GM23338 (cell line): Measurements from ENCODE around the gene ATP5F1B. TPM values are rescaled to one million over a fixed set of nuclear protein-coding genes. Genes with fewer than 3 reads are reported as not detected.

Source experiments
- ATAC-seq: fragments of 200-7000 bp; cut with Tn5 transposase; 3 replicates; pipeline ENCODE4 v1.9.1; 2020
- DNase-seq: peaks from one replicate; pipeline ENCODE4 v3.0.0-alpha.2; 2015; ENCODE audit warnings: low spot score
- H2AFZ ChIP-seq: fragments of 200-600 bp; sonication (generic); 2 replicates; pipeline ENCODE4 v1.8.0; 2016; ENCODE audit warnings: antibody characterized with exemption, mild to moderate bottlenecking, moderate library complexity
- H3F3A ChIP-seq: fragments of 200-600 bp; sonication (generic); replicated peaks from 2 replicates; pipeline ENCODE4 v1.8.0; 2017; ENCODE audit warnings: antibody characterized with exemption, mixed run types, low read depth
- H3K27ac ChIP-seq: fragments of 200-600 bp; sonication (generic); 2 replicates; pipeline ENCODE4 v1.6.1; 2016; ENCODE audit warnings: low read depth
- H3K27me3 ChIP-seq: fragments of 200-600 bp; sonication (generic); 2 replicates; pipeline ENCODE4 v1.8.0; 2016; ENCODE audit warnings: mild to moderate bottlenecking, mixed run types, moderate library complexity; ENCODE audit not compliant: insufficient read depth
- H3K36me3 ChIP-seq: fragments of 200-600 bp; sonication (generic); 2 replicates; pipeline ENCODE4 v1.8.0; 2016; ENCODE audit warnings: mild to moderate bottlenecking; ENCODE audit not compliant: insufficient read depth
- H3K4me1 ChIP-seq: fragments of 200-600 bp; sonication (generic); 2 replicates; pipeline ENCODE4 v1.8.0; 2016; ENCODE audit warnings: mild to moderate bottlenecking, moderate library complexity; ENCODE audit not compliant: insufficient read depth
- H3K4me2 ChIP-seq: fragments of 200-600 bp; sonication (generic); 2 replicates; pipeline ENCODE4 v1.7.1; 2017; ENCODE audit warnings: mixed run types
- H3K4me3 ChIP-seq: fragments of 200-600 bp; sonication (generic); 2 replicates; pipeline ENCODE4 v1.6.1; 2016; ENCODE audit warnings: mixed run types
- H3K79me2 ChIP-seq: fragments of 200-600 bp; sonication (generic); replicated peaks from 2 replicates; pipeline ENCODE4 v1.8.0; 2017; ENCODE audit warnings: mild to moderate bottlenecking; ENCODE audit not compliant: insufficient read depth
- H3K9me2 ChIP-seq: fragments of 200-600 bp; sonication (generic); 2 replicates; pipeline ENCODE4 v1.8.0; 2017; ENCODE audit not compliant: insufficient read depth
- H4K20me1 ChIP-seq: fragments of 200-600 bp; sonication (generic); replicated peaks from 2 replicates; pipeline ENCODE4 v1.8.0; 2017; ENCODE audit warnings: mild to moderate bottlenecking; ENCODE audit not compliant: insufficient read depth
- H3K27ac Mint-ChIP-seq: 2 replicates; pipeline ENCODE4 v1.8.0; 2020; ENCODE audit warnings: inconsistent platforms, mild to moderate bottlenecking, moderate library complexity, mixed read lengths
- H3K27me3 Mint-ChIP-seq: 3 replicates; pipeline ENCODE4 v1.8.0; 2022; ENCODE audit warnings: low read depth, mild to moderate bottlenecking, moderate library complexity, mixed read lengths, inconsistent platforms; ENCODE audit not compliant: insufficient read depth, poor library complexity
- H3K36me3 Mint-ChIP-seq: 3 replicates; pipeline ENCODE4 v1.8.0; 2021; ENCODE audit warnings: low read depth, mild to moderate bottlenecking, inconsistent platforms, moderate library complexity, mixed read lengths
- H3K4me1 Mint-ChIP-seq: 3 replicates; pipeline ENCODE4 v1.8.0; 2020; ENCODE audit warnings: mild to moderate bottlenecking, inconsistent platforms, mixed read lengths
- H3K4me3 Mint-ChIP-seq: 3 replicates; pipeline ENCODE4 v1.8.0; 2021; ENCODE audit warnings: moderate library complexity, mild to moderate bottlenecking, inconsistent platforms, mixed read lengths
- H3K9me3 Mint-ChIP-seq: 3 replicates; pipeline ENCODE4 v1.8.0; 2020; ENCODE audit warnings: moderate library complexity, mild to moderate bottlenecking, inconsistent platforms, mixed read lengths
- CREB1 ChIP-seq: fragments of 250-450 bp; sonication (Bioruptor Pico); IDR thresholded peaks from 2 replicates; pipeline ENCODE4 v1.5.0; 2020; ENCODE audit warnings: low read depth, mild to moderate bottlenecking, moderate library complexity
- EZH2 ChIP-seq: fragments of 200-600 bp; sonication (generic); IDR thresholded peaks from one replicate; pipeline ENCODE4 v1.8.0; 2017; ENCODE audit warnings: antibody characterized with exemption, mild to moderate bottlenecking, low read depth; ENCODE audit not compliant: unreplicated experiment
- EZH2phosphoT487 ChIP-seq: fragments of 200-600 bp; sonication (generic); IDR thresholded peaks from one replicate; pipeline ENCODE4 v1.8.1; 2018; ENCODE audit warnings: antibody characterized with exemption; ENCODE audit not compliant: unreplicated experiment
- JUNB ChIP-seq: IDR thresholded peaks from one replicate; pipeline ENCODE4 v1.6.1; 2016; ENCODE audit warnings: antibody characterized with exemption; ENCODE audit not compliant: unreplicated experiment
- NANOG ChIP-seq: IDR thresholded peaks from 2 replicates; pipeline ENCODE4 v1.6.1; 2016; ENCODE audit warnings: antibody characterized with exemption, borderline replicate concordance
- POLR2AphosphoS5 ChIP-seq: IDR thresholded peaks from 2 replicates; pipeline ENCODE4 v1.6.1; 2016; ENCODE audit warnings: antibody characterized with exemption, low read depth
- STAT1 ChIP-seq: IDR thresholded peaks from one replicate; pipeline ENCODE4 v1.6.1; 2016; ENCODE audit warnings: antibody characterized with exemption; ENCODE audit not compliant: unreplicated experiment
- ZNF114 ChIP-seq: fragments of 250-450 bp; sonication (Bioruptor Pico); IDR thresholded peaks from 2 replicates; pipeline ENCODE4 v1.5.0; 2020; ENCODE audit warnings: mild to moderate bottlenecking, moderate library complexity
- ZNF331 ChIP-seq: fragments of 250-450 bp; sonication (Bioruptor Pico); IDR thresholded peaks from 2 replicates; pipeline ENCODE4 v1.5.0; 2020; ENCODE audit warnings: low read depth, mild to moderate bottlenecking, moderate library complexity
- polyA plus RNA-seq: library from polyadenylated mRNA; unstranded; fragments of >200 nt; fragmentation: Nextera tagmentation; extraction: Ambion mirVana; gene quantifications from 2 replicates; pipeline ENCODE4 v1.2.1, GENCODE V29; 2016
- total RNA-seq: library from RNA; depleted of rRNA; stranded (reverse); fragments of >200 nt; shearing (Covaris generic); gene quantifications from 2 replicates; pipeline ENCODE4 v1.2.3, GENCODE V29; 2014
- TF ChIP-seq, protein P1 (sequence below), 2 experiments: fragments of 200-600 bp in 1 of 2; sonication (generic) in 1 of 2; conservative IDR thresholded peaks; 2 replicates each; pipeline versions ENCODE4 v1.5.1 to v1.6.1; 2016 to 2017; ENCODE audit warnings: antibody characterized with exemption in 2 of 2, low read depth in 2 of 2, mild to moderate bottlenecking in 2 of 2, moderate library complexity in 1 of 2
- TF ChIP-seq, protein P2 (sequence below): IDR thresholded peaks from 2 replicates; pipeline ENCODE4 v1.6.1; 2016; ENCODE audit warnings: antibody characterized with exemption
- TF ChIP-seq, protein P3 (sequence below): fragments of 250-450 bp; sonication (Bioruptor Pico); IDR thresholded peaks from 2 replicates; pipeline ENCODE4 v1.5.0; 2020; ENCODE audit warnings: mild to moderate bottlenecking, moderate library complexity
- TF ChIP-seq, protein P4 (sequence below): IDR thresholded peaks from one replicate; pipeline ENCODE4 v1.6.1; 2018; ENCODE audit warnings: antibody characterized with exemption; ENCODE audit not compliant: unreplicated experiment

Gene ATP5F1B
- total and polyA plus RNA-seq, 2 experiments from 2014 or later, result 763 to 956 TPM

DNA sequence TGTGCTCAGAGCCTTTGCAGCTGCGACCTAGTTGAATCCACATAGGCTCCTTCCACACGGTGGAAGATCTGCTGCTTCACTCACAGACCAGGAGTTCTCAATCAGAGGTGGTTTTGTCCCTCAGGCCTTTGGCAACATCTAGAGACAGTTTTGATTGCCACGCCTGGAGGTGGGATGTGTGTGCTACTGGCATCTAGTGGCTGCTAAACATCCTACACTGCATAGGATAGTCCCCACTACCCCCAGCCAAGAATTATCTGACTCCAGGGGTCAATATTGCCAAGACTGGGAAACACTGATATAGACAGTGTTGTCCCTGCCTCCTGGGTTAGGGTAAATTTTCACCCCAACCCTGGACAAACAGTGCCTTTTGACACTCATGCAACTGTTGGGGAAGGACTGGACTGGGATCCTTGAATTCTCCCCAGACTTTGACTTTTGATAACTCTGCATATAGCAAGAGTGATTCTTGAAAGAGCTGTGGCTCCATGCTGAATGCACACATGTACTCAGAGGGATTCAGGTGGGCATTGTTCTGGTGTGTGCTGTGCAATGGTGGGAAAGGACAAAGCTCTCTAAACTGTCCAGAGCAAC is 55.5 kb downstream of the ATP5F1B start:
- Histone ChIP-seq H3K36me3 (no peaks in the 10 kb centered on the region), H3F3A (0 out of 2 replicates have a peak, but pooled peaks cover 10% of the 10 kb centered on the region), H3K9me2 (no peaks in the 10 kb centered on the region), H3K4me2 (no peak overlapping the region), H2AFZ (no peak overlapping the region), H3K4me3 (no peak overlapping the region), H3K4me1 (peaks cover 37% of the 10 kb centered on the region), H3K79me2 (no peaks in the 10 kb centered on the region), H3K27ac (peak overlapping the region; percentile 30; the same call in 1 of the 2 replicates), H4K20me1 (0 out of 2 replicates have a peak, but pooled peaks cover 2% of the 10 kb centered on the region), H3K27me3 (no peaks in the 10 kb centered on the region)
- peak; percentile 67 for DNase-seq
- Mint-ChIP-seq H3K9me3 (no peaks in the 10 kb centered on the region), H3K36me3 (peaks cover 2% of the 10 kb centered on the region; the same call in 1 of the 3 replicates), H3K4me3 (no peak overlapping the region), H3K4me1 (peaks cover 49% of the 10 kb centered on the region), H3K27ac (no peak overlapping the region), H3K27me3 (peaks cover 7% of the 10 kb centered on the region)
- ATAC-seq, result peak; percentile 66
- TF ChIP-seq, protein P1, sequence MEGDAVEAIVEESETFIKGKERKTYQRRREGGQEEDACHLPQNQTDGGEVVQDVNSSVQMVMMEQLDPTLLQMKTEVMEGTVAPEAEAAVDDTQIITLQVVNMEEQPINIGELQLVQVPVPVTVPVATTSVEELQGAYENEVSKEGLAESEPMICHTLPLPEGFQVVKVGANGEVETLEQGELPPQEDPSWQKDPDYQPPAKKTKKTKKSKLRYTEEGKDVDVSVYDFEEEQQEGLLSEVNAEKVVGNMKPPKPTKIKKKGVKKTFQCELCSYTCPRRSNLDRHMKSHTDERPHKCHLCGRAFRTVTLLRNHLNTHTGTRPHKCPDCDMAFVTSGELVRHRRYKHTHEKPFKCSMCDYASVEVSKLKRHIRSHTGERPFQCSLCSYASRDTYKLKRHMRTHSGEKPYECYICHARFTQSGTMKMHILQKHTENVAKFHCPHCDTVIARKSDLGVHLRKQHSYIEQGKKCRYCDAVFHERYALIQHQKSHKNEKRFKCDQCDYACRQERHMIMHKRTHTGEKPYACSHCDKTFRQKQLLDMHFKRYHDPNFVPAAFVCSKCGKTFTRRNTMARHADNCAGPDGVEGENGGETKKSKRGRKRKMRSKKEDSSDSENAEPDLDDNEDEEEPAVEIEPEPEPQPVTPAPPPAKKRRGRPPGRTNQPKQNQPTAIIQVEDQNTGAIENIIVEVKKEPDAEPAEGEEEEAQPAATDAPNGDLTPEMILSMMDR (conservative IDR thresholded peaks at IDR 0.05; ENCODE audit: low read depth in 2 of 2), result peak; percentile 60 to 76
- TF ChIP-seq, protein P2, sequence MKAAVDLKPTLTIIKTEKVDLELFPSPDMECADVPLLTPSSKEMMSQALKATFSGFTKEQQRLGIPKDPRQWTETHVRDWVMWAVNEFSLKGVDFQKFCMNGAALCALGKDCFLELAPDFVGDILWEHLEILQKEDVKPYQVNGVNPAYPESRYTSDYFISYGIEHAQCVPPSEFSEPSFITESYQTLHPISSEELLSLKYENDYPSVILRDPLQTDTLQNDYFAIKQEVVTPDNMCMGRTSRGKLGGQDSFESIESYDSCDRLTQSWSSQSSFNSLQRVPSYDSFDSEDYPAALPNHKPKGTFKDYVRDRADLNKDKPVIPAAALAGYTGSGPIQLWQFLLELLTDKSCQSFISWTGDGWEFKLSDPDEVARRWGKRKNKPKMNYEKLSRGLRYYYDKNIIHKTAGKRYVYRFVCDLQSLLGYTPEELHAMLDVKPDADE, result no peak
- TF ChIP-seq, protein P3, sequence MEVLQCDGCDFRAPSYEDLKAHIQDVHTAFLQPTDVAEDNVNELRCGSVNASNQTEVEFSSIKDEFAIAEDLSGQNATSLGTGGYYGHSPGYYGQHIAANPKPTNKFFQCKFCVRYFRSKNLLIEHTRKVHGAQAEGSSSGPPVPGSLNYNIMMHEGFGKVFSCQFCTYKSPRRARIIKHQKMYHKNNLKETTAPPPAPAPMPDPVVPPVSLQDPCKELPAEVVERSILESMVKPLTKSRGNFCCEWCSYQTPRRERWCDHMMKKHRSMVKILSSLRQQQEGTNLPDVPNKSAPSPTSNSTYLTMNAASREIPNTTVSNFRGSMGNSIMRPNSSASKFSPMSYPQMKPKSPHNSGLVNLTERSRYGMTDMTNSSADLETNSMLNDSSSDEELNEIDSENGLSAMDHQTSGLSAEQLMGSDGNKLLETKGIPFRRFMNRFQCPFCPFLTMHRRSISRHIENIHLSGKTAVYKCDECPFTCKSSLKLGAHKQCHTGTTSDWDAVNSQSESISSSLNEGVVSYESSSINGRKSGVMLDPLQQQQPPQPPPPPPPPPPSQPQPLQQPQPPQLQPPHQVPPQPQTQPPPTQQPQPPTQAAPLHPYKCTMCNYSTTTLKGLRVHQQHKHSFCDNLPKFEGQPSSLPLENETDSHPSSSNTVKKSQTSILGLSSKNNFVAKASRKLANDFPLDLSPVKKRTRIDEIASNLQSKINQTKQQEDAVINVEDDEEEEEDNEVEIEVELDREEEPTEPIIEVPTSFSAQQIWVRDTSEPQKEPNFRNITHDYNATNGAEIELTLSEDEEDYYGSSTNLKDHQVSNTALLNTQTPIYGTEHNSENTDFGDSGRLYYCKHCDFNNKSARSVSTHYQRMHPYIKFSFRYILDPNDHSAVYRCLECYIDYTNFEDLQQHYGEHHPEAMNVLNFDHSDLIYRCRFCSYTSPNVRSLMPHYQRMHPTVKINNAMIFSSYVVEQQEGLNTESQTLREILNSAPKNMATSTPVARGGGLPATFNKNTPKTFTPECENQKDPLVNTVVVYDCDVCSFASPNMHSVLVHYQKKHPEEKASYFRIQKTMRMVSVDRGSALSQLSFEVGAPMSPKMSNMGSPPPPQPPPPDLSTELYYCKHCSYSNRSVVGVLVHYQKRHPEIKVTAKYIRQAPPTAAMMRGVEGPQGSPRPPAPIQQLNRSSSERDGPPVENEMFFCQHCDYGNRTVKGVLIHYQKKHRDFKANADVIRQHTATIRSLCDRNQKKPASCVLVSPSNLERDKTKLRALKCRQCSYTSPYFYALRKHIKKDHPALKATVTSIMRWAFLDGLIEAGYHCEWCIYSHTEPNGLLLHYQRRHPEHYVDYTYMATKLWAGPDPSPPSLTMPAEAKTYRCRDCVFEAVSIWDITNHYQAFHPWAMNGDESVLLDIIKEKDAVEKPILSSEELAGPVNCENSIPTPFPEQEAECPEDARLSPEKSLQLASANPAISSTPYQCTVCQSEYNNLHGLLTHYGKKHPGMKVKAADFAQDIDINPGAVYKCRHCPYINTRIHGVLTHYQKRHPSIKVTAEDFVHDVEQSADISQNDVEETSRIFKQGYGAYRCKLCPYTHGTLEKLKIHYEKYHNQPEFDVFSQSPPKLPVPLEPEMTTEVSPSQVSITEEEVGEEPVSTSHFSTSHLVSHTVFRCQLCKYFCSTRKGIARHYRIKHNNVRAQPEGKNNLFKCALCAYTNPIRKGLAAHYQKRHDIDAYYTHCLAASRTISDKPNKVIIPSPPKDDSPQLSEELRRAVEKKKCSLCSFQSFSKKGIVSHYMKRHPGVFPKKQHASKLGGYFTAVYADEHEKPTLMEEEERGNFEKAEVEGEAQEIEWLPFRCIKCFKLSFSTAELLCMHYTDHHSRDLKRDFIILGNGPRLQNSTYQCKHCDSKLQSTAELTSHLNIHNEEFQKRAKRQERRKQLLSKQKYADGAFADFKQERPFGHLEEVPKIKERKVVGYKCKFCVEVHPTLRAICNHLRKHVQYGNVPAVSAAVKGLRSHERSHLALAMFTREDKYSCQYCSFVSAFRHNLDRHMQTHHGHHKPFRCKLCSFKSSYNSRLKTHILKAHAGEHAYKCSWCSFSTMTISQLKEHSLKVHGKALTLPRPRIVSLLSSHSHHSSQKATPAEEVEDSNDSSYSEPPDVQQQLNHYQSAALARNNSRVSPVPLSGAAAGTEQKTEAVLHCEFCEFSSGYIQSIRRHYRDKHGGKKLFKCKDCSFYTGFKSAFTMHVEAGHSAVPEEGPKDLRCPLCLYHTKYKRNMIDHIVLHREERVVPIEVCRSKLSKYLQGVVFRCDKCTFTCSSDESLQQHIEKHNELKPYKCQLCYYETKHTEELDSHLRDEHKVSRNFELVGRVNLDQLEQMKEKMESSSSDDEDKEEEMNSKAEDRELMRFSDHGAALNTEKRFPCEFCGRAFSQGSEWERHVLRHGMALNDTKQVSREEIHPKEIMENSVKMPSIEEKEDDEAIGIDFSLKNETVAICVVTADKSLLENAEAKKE (CRISPR knock-in tag), result 0 out of 2 replicates have a peak, but pooled peaks have one; percentile 9
- TF ChIP-seq, protein P4, sequence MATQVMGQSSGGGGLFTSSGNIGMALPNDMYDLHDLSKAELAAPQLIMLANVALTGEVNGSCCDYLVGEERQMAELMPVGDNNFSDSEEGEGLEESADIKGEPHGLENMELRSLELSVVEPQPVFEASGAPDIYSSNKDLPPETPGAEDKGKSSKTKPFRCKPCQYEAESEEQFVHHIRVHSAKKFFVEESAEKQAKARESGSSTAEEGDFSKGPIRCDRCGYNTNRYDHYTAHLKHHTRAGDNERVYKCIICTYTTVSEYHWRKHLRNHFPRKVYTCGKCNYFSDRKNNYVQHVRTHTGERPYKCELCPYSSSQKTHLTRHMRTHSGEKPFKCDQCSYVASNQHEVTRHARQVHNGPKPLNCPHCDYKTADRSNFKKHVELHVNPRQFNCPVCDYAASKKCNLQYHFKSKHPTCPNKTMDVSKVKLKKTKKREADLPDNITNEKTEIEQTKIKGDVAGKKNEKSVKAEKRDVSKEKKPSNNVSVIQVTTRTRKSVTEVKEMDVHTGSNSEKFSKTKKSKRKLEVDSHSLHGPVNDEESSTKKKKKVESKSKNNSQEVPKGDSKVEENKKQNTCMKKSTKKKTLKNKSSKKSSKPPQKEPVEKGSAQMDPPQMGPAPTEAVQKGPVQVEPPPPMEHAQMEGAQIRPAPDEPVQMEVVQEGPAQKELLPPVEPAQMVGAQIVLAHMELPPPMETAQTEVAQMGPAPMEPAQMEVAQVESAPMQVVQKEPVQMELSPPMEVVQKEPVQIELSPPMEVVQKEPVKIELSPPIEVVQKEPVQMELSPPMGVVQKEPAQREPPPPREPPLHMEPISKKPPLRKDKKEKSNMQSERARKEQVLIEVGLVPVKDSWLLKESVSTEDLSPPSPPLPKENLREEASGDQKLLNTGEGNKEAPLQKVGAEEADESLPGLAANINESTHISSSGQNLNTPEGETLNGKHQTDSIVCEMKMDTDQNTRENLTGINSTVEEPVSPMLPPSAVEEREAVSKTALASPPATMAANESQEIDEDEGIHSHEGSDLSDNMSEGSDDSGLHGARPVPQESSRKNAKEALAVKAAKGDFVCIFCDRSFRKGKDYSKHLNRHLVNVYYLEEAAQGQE, result no peak
- TF ChIP-seq NANOG, result no peak
- no peak for TF ChIP-seq ZNF114 (CRISPR knock-in tag)
- no peak for TF ChIP-seq POLR2AphosphoS5
- no peak for TF ChIP-seq EZH2phosphoT487
- TF ChIP-seq ZNF331, result no peak
- TF ChIP-seq CREB1 (CRISPR knock-in tag), result no peak
- TF ChIP-seq STAT1, result no peak
- TF ChIP-seq EZH2, result no peak
- TF ChIP-seq JUNB, result no peak
